Breast epithelium (tissue), 3 donors: ENCODE results near the gene THSD4.

Source experiments
- CTCF ChIP-seq, 3 donors: fragments of 450-650 bp; IDR thresholded peaks; one replicate each; pipeline ENCODE4 v1.5.1; 2016 to 2017; ENCODE audit warnings: antibody characterized with exemption in 3 of 3, mild to moderate bottlenecking in 3 of 3, moderate library complexity in 3 of 3
- POLR2A ChIP-seq: fragments of 450-650 bp; IDR thresholded peaks from one replicate; pipeline ENCODE4 v1.6.1; 2016; ENCODE audit warnings: antibody characterized with exemption, mild to moderate bottlenecking, moderate library complexity
- POLR2AphosphoS5 ChIP-seq, 3 donors: sonication (generic); formaldehyde crosslinking; IDR thresholded peaks; one replicate each; pipeline ENCODE4 v1.6.1; 2017; ENCODE audit warnings: antibody characterized with exemption in 3 of 3

DNA sequence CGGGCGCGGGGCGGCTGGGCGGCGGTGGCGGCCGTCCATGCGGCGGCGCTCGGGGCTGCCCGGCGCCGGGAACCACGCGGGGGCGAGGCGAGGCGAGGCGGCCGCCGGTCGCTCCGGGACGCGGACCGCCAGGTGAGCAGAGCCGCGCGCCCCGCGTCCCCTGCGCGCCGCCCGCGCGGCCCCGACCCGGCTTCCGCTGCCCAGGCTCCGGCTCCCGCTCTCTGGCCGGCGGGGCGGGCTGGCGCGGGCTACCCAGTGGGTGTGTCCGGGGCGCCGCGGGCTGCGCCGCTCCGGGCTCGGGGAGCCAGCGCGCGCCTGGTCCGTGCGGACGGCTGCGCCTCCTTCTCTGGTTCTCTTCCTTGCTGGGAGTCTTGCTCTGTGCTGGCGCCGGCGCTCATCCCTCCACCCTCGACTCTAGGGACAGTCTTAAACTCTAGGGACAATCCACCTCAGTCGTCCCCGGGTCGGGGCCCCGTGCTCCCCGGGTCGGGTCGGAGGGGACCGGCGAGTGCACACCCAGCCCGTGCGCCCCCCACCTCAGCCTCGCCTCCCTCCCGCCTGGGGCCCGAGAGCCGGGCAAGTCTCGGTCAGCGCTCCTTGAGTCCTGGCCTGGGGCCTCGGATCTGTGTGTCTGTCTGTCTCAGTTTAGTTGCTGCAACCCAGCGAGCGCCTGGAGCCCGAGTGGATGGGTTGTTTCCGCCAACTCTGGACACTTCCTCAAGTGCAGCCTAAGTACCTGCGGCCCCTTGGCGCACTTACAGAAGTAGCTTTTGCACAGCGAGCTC, 488 bp downstream of the THSD4 start:
- TF ChIP-seq POLR2AphosphoS5 (IDR thresholded peaks at IDR 0.05) (no peak), CTCF (IDR thresholded peaks at IDR 0.05) (no peak), POLR2A (no peak)
